G401.6 (cell line): ENCODE results near the gene PGPEP1.

Source experiments
- FAIRE-seq: peaks from 2 replicates; lab custom pipeline; 2012; peaks lifted over from hg19 to GRCh38; lab: Jason Lieb, UNC

PGPEP1 gene

GRCh38 chr19:18418483-18419194 lies 78.2 kb downstream of the PGPEP1 start:
- no peak for FAIRE-seq

GRCh38 chr19:18419195-18419698 lies 78.8 kb downstream of the PGPEP1 start, which contains the start of gene SSBP4:
Gene SSBP4 (plus strand): TSS chr19:18419398. CDS start chr19:18419649, 251 bp downstream.
- FAIRE-seq: no peak
